GM12878 (cell line): ENCODE measurements around the gene VSX2. TPM values are rescaled to one million over a fixed set of nuclear protein-coding genes. Genes with fewer than 3 reads are reported as not detected.

Source experiments
- ATAC-seq: fragments of 200-7000 bp; cut with Tn5 transposase; 3 replicates; pipeline ENCODE4 v1.9.1; 2020; ENCODE audit warnings: mild to moderate bottlenecking, moderate library complexity
- BruUV-seq: library from RNA; stranded (reverse); fragments of 400-500 nt; replicated peaks from 2 replicates; lab custom pipeline; 2021; lab: Mats Ljungman, UMichigan
- CTCF ChIA-PET: fragments of 300-600 bp; sonication (Branson Sonifier 250); formaldehyde crosslinking; extraction: SDS; loops from one replicate; lab custom pipeline; 2021; ENCODE audit warnings: inconsistent platforms; lab: Yijun Ruan, JAX
- POLR2A ChIA-PET: fragments of 350-600 bp; formaldehyde crosslinking; extraction: SDS; loops from one replicate; lab custom pipeline; 2021; ENCODE audit warnings: inconsistent platforms; lab: Charles Lee
- RAD21 ChIA-PET: fragments of 300-600 bp; sonication (Branson Sonifier 250); formaldehyde crosslinking; loops from one replicate; lab custom pipeline; 2023; ENCODE audit warnings: antibody characterized with exemption; ENCODE audit not compliant: unreplicated experiment; lab: Charles Lee
- SMC1A ChIA-PET: fragments of 300-600 bp; sonication (Branson Sonifier 250); formaldehyde crosslinking; loops from one replicate; lab custom pipeline; 2023; ENCODE audit not compliant: unreplicated experiment, uncharacterized antibody; lab: Charles Lee
- DNase-seq: peaks from one replicate; pipeline ENCODE4 v3.0.0-alpha.2; 2011; ENCODE audit warnings: low read depth, low spot score
- FAIRE-seq: peaks from 3 replicates; lab custom pipeline; 2011; peaks lifted over from hg19 to GRCh38; lab: Jason Lieb, UNC
- H2AFZ ChIP-seq: 2 replicates; pipeline ENCODE4 v1.6.0; 2011; ENCODE audit warnings: low read depth, low read length, control low read depth; ENCODE audit not compliant: control insufficient read depth
- H3K27ac ChIP-seq: 2 replicates; pipeline ENCODE4 v1.5.1; 2011; ENCODE audit warnings: control low read depth; ENCODE audit not compliant: control insufficient read depth, insufficient read depth
- H3K27me3 ChIP-seq, 2 experiments: replicated peaks in 1 of 2; 2 replicates each; pipeline versions ENCODE4 v1.6.0 to v1.6.1; 2011; ENCODE audit warnings: low read length in 1 of 2; ENCODE audit not compliant: control insufficient read depth in 2 of 2, insufficient read depth in 2 of 2
- H3K36me3 ChIP-seq, 2 experiments: 2 replicates each; pipeline ENCODE4 v1.5.1; 2011; ENCODE audit warnings: low read length in 1 of 2; ENCODE audit not compliant: control insufficient read depth in 2 of 2, insufficient read depth in 2 of 2
- H3K4me1 ChIP-seq: 2 replicates; pipeline ENCODE4 v1.6.1; 2011; ENCODE audit warnings: mild to moderate bottlenecking, low read length, moderate library complexity, mixed read lengths; ENCODE audit not compliant: control insufficient read depth, insufficient read depth
- H3K4me2 ChIP-seq: 2 replicates; pipeline ENCODE4 v1.6.0; 2011; ENCODE audit warnings: control low read depth; ENCODE audit not compliant: control insufficient read depth, insufficient read depth
- H3K4me3 ChIP-seq: fragments of 200-600 bp; sonication (generic); 2 replicates; pipeline ENCODE4 v1.5.1; 2016
- H3K79me2 ChIP-seq: 2 replicates; pipeline ENCODE4 v1.6.0; 2011; ENCODE audit warnings: low read length; ENCODE audit not compliant: control insufficient read depth, insufficient read depth
- H3K9ac ChIP-seq: 2 replicates; pipeline ENCODE4 v1.8.0; 2011; ENCODE audit warnings: low read length, control low read depth, mixed read lengths; ENCODE audit not compliant: control insufficient read depth, insufficient read depth
- H3K9me3 ChIP-seq: replicated peaks from 3 replicates; pipeline ENCODE4 v1.5.1; 2011; ENCODE audit warnings: mild to moderate bottlenecking, low read length; ENCODE audit not compliant: control insufficient read depth, insufficient read depth
- H4K20me1 ChIP-seq: 2 replicates; pipeline ENCODE4 v1.6.0; 2011; ENCODE audit not compliant: control insufficient read depth, insufficient read depth
- EP300 ChIP-seq, 2 experiments: fragments of 150-350 bp in 1 of 2; IDR thresholded peaks; 2 replicates each; pipeline ENCODE4 v1.6.1; 2011 to 2012; ENCODE audit warnings: low read depth in 2 of 2, low read length in 2 of 2, borderline replicate concordance in 1 of 2, improper control_type of control experiment in 1 of 2, inconsistent platforms in 1 of 2; ENCODE audit not compliant: control insufficient read depth in 1 of 2
- GABPA ChIP-seq: IDR thresholded peaks from 2 replicates; pipeline ENCODE4 v1.6.1; 2014; ENCODE audit warnings: antibody characterized with exemption, low read depth, mild to moderate bottlenecking, inconsistent platforms
- MAX ChIP-seq: IDR thresholded peaks from 2 replicates; pipeline ENCODE4 v1.6.1; 2012; ENCODE audit warnings: low read depth, low read length, improper control_type of control experiment
- NFYB ChIP-seq: IDR thresholded peaks from 2 replicates; pipeline ENCODE4 v1.6.1; 2011; ENCODE audit warnings: low read depth, mild to moderate bottlenecking, low read length, improper control_type of control experiment, moderate library complexity; ENCODE audit not compliant: insufficient read depth
- NR2C2 ChIP-seq: IDR thresholded peaks from 2 replicates; pipeline ENCODE4 v1.6.1; 2011; ENCODE audit warnings: borderline replicate concordance, low read depth; ENCODE audit not compliant: control insufficient read depth, insufficient read length
- NR2F1 ChIP-seq: fragments of 450-650 bp; conservative IDR thresholded peaks from 2 replicates; pipeline ENCODE4 v1.6.1; 2017; ENCODE audit warnings: mild to moderate bottlenecking
- PML ChIP-seq: IDR thresholded peaks from 2 replicates; pipeline ENCODE4 v1.6.1; 2012; ENCODE audit warnings: low read length, inconsistent platforms
- POLR2AphosphoS2 ChIP-seq: IDR thresholded peaks from 2 replicates; pipeline ENCODE4 v1.6.1; 2011; ENCODE audit warnings: low read depth, mild to moderate bottlenecking, low read length, improper control_type of control experiment, moderate library complexity
- SIN3A ChIP-seq: IDR thresholded peaks from 2 replicates; pipeline ENCODE4 v1.6.1; 2012; ENCODE audit warnings: low read depth, low read length, improper control_type of control experiment
- SMAD1 ChIP-seq: fragments of 450-650 bp; IDR thresholded peaks from 2 replicates; pipeline ENCODE4 v1.6.1; 2018; ENCODE audit warnings: mild to moderate bottlenecking, low read depth; ENCODE audit not compliant: partially characterized antibody
- SMARCA5 ChIP-seq: fragments of 450-650 bp; IDR thresholded peaks from 2 replicates; pipeline ENCODE4 v1.6.1; 2017; ENCODE audit warnings: mild to moderate bottlenecking
- SRF ChIP-seq, 2 experiments: IDR thresholded peaks; 2 replicates each; pipeline ENCODE4 v1.6.1; 2011; ENCODE audit warnings: low read depth in 2 of 2, low read length in 2 of 2, mild to moderate bottlenecking in 1 of 2, moderate library complexity in 1 of 2
- USF1 ChIP-seq: IDR thresholded peaks from 2 replicates; pipeline ENCODE4 v1.6.1; 2011; ENCODE audit warnings: borderline replicate concordance, low read depth, mild to moderate bottlenecking, moderate library complexity, mixed read lengths, low read length; ENCODE audit not compliant: insufficient read depth; ENCODE audit errors: extremely low read length
- YBX1 ChIP-seq: fragments of 450-650 bp; IDR thresholded peaks from 2 replicates; pipeline ENCODE4 v1.6.1; 2016; ENCODE audit warnings: antibody characterized with exemption
- WGBS: methylation state at CpG from one replicate; pipeline ENCODE4 v1.1.6; 2016; ENCODE audit warnings: low lambda C conversion rate; ENCODE audit not compliant: insufficient replicate concordance, insufficient coverage; ENCODE audit errors: missing lambda C conversion rate; 5-methylcytosine and 5-hydroxymethylcytosine counted together
- in situ Hi-C: fragments of 300-500 bp; cut with MboI; formaldehyde crosslinking; loops from 9 replicates; pipeline ENCODE4 v1.14.3; 2018; ENCODE audit warnings: mixed read lengths
- intact Hi-C: fragments of 100-400 bp; cut with micrococcal nuclease; formaldehyde crosslinking; loops from one replicate; pipeline ENCODE4 v1.14.2; 2022; ENCODE audit not compliant: unreplicated experiment
- polyA plus RNA-seq, 11 experiments: library from polyadenylated mRNA; depleted of rRNA in 4 of 11; unstranded in 6 of 11; stranded (reverse) in 5 of 11; fragments of >200 nt; fragmentation: Nextera tagmentation in 4 of 11; fragmentation: Illumina TruSeq in 1 of 11; extraction: Ambion mirVana in 4 of 11; extraction: Trizol in 1 of 11; gene quantifications; 1 replicate in 1 of 11; 2 replicates in 10 of 11; pipeline versions ENCODE4 v1.2.1 to v1.2.3, GENCODE V29; 2011 to 2016; ENCODE audit warnings: inconsistent platforms in 2 of 11, missing spikeins in 2 of 11, low read depth in 1 of 11
- total RNA-seq, 4 experiments: library from RNA; depleted of rRNA in 3 of 4; stranded (reverse); fragments of >200 nt in 3 of 4; fragmentation: Illumina TruSeq in 1 of 4; extraction: Trizol in 1 of 4; gene quantifications; 2 replicates each; pipeline versions ENCODE4 v1.2.1 to v1.2.3, GENCODE V29; 2013 to 2021
- TF ChIP-seq, protein P1 (sequence below): fragments of 450-650 bp; IDR thresholded peaks from 2 replicates; pipeline ENCODE4 v1.6.1; 2017; ENCODE audit warnings: mild to moderate bottlenecking, low read depth, inconsistent platforms; ENCODE audit not compliant: poor library complexity, severe bottlenecking
- TF ChIP-seq, protein P2 (sequence below): IDR thresholded peaks from 2 replicates; pipeline ENCODE4 v1.6.1; 2012; ENCODE audit warnings: mild to moderate bottlenecking, low read depth, low read length

VSX2 gene
- total and polyA plus RNA-seq, 10 of the 15 experiments (the other 5 are each of a cell fraction or from before 2014, with no cell fraction given), result 0.04 to 0.05 TPM; not detected in 8

DNA sequence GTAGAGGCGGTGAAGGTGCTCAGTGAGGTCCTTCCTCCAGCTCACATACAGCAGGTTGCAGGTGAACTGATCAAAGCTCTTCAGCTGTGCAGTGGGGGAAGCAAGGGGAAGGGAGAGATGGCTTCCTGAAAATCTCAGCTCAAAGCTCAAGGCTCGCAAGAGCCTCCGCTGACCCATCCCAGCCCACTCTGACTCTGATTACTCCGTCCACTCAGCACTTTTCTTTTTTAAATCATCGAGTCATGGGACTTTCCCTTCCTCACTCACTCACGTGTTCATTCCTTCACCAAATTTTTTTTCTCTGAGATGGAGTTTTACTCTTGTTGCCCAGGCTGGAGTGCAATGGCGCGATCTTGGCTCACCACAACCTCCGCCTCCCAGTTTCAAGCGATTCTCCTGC lies 58.7 kb downstream of the VSX2 start:
- no TSS peak for BruUV-seq
- ChIA-PET POLR2A (no interaction called here), SMC1A (no interaction called here), RAD21 (no interaction called here), CTCF (interaction anchor here (1.4 kb wide), 1 partner anchor 11 kb away, joined by 3 read pairs; no protein-coding TSS in a partner anchor)
- Histone ChIP-seq H3K27ac (no peak overlapping the region), H4K20me1 (no peaks in the 10 kb centered on the region), H3K4me3 (no peak overlapping the region), H3K27me3 (no peaks in the 10 kb centered on the region), H3K79me2 (peaks cover 17% of the 10 kb centered on the region), H3K9ac (no peak overlapping the region), H3K4me1 (no peaks in the 10 kb centered on the region), H3K9me3 (no peaks in the 10 kb centered on the region), H3K36me3 (peaks cover 0 to 4% of the 10 kb centered on the region in 2 experiments; a peak in 3 of 4 replicates), H3K4me2 (no peak overlapping the region), H2AFZ (no peak overlapping the region)
- WGBS, result 75% methylated on average over 10 of the region's 10 CpGs
- intact Hi-C loops (no loop called here), in situ Hi-C loops (no loop called here)
- DNase-seq, result no peak
- ATAC-seq, result no peak
- FAIRE-seq, result no peak
- no peak for TF ChIP-seq SIN3A
- TF ChIP-seq NFYB, result no peak
- no peak for TF ChIP-seq PML
- TF ChIP-seq, protein P1, sequence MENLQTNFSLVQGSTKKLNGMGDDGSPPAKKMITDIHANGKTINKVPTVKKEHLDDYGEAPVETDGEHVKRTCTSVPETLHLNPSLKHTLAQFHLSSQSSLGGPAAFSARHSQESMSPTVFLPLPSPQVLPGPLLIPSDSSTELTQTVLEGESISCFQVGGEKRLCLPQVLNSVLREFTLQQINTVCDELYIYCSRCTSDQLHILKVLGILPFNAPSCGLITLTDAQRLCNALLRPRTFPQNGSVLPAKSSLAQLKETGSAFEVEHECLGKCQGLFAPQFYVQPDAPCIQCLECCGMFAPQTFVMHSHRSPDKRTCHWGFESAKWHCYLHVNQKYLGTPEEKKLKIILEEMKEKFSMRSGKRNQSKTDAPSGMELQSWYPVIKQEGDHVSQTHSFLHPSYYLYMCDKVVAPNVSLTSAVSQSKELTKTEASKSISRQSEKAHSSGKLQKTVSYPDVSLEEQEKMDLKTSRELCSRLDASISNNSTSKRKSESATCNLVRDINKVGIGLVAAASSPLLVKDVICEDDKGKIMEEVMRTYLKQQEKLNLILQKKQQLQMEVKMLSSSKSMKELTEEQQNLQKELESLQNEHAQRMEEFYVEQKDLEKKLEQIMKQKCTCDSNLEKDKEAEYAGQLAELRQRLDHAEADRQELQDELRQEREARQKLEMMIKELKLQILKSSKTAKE, result no peak
- no peak for TF ChIP-seq YBX1
- TF ChIP-seq EP300 (IDR thresholded peaks at IDR 0.05; ENCODE audit: borderline replicate concordance in 1 of 2, control insufficient read depth in 1 of 2, low read depth in 2 of 2, low read length in 2 of 2), result no peak
- TF ChIP-seq, protein P2, sequence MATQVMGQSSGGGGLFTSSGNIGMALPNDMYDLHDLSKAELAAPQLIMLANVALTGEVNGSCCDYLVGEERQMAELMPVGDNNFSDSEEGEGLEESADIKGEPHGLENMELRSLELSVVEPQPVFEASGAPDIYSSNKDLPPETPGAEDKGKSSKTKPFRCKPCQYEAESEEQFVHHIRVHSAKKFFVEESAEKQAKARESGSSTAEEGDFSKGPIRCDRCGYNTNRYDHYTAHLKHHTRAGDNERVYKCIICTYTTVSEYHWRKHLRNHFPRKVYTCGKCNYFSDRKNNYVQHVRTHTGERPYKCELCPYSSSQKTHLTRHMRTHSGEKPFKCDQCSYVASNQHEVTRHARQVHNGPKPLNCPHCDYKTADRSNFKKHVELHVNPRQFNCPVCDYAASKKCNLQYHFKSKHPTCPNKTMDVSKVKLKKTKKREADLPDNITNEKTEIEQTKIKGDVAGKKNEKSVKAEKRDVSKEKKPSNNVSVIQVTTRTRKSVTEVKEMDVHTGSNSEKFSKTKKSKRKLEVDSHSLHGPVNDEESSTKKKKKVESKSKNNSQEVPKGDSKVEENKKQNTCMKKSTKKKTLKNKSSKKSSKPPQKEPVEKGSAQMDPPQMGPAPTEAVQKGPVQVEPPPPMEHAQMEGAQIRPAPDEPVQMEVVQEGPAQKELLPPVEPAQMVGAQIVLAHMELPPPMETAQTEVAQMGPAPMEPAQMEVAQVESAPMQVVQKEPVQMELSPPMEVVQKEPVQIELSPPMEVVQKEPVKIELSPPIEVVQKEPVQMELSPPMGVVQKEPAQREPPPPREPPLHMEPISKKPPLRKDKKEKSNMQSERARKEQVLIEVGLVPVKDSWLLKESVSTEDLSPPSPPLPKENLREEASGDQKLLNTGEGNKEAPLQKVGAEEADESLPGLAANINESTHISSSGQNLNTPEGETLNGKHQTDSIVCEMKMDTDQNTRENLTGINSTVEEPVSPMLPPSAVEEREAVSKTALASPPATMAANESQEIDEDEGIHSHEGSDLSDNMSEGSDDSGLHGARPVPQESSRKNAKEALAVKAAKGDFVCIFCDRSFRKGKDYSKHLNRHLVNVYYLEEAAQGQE, result no peak
- TF ChIP-seq USF1, result no peak
- TF ChIP-seq SMAD1, result no peak
- no peak for TF ChIP-seq GABPA
- TF ChIP-seq MAX, result no peak
- no peak for TF ChIP-seq POLR2AphosphoS2
- TF ChIP-seq SMARCA5, result no peak
- no peak for TF ChIP-seq NR2F1
- TF ChIP-seq SRF (IDR thresholded peaks at IDR 0.05; ENCODE audit: low read depth in 2 of 2, low read length in 2 of 2), result no peak
- TF ChIP-seq NR2C2, result no peak
